OCI-LY7 (cell line): ENCODE results near the gene SNX24.

ENCODE experiments used
- CTCF ChIP-seq: fragments of 200-600 bp; sonication (generic); conservative IDR thresholded peaks from 2 replicates; pipeline ENCODE4 v1.5.1; 2014; ENCODE audit warnings: mild to moderate bottlenecking, antibody characterized with exemption, low read length, moderate library complexity, mixed read lengths
- EZH2phosphoT487 ChIP-seq: fragments of 200-600 bp; sonication (generic); IDR thresholded peaks from 2 replicates; pipeline ENCODE4 v1.6.1; 2018; ENCODE audit warnings: low read depth, borderline replicate concordance, mild to moderate bottlenecking, mixed run types, antibody characterized with exemption, low read length, moderate library complexity, mixed read lengths

- TF ChIP-seq CTCF, result no peak
- no peak for TF ChIP-seq EZH2phosphoT487
These were observed 133.4 kb downstream of the SNX24 start for GRCh38 chr5:122978644-122979297.
